ENCODE results near the gene DNAH1. TPM values are rescaled to one million over a fixed set of nuclear protein-coding genes. Genes with fewer than 3 reads are reported as not detected.

DNAH1 gene
- total RNA-seq, 4 donors from 2014 or later: 9.5 to 30.3 (median 14.6) TPM

- TF ChIP-seq CTCF (IDR thresholded peaks at IDR 0.05; ENCODE audit: low read depth): no peak
Observed at GRCh38 chr3:52349611-52350395, 33.7 kb downstream of the DNAH1 start.

GRCh38 chr3:52350416-52350815 is 34.3 kb downstream of the DNAH1 start:
- no peak for TF ChIP-seq CTCF (IDR thresholded peaks at IDR 0.05; ENCODE audit: low read depth)

GRCh38 chr3:52350981-52351761 is 35.1 kb downstream of the DNAH1 start:
- no peak for TF ChIP-seq CTCF (IDR thresholded peaks at IDR 0.05; ENCODE audit: low read depth)

- no peak for TF ChIP-seq CTCF (IDR thresholded peaks at IDR 0.05; ENCODE audit: low read depth)
Observed at GRCh38 chr3:52351762-52352368, 35.7 kb downstream of the DNAH1 start.

GRCh38 chr3:52352566-52352965 is 36.4 kb downstream of the DNAH1 start:
- TF ChIP-seq CTCF (IDR thresholded peaks at IDR 0.05; ENCODE audit: low read depth): no peak

GRCh38 chr3:52353291-52353855 is 37.3 kb downstream of the DNAH1 start:
- TF ChIP-seq CTCF (IDR thresholded peaks at IDR 0.05; ENCODE audit: low read depth): no peak

- TF ChIP-seq CTCF (IDR thresholded peaks at IDR 0.05; ENCODE audit: low read depth): no peak
Observed at GRCh38 chr3:52354676-52355075, 38.6 kb downstream of the DNAH1 start.
